A172 (cell line): Measurements from ENCODE around the gene PDCD4. TPM values are rescaled to one million over a fixed set of nuclear protein-coding genes. Genes with fewer than 3 reads are reported as not detected.
A peak's percentile ranks its signal among the peaks of the same experiment; 100 is the strongest.
"Not testable (repeated sequence)": the region's sequence is repeated elsewhere in the genome, so short reads cannot be mapped to it uniquely, and the experiment has no call there.

Experiments
- DNase-seq: peaks from one replicate; pipeline ENCODE4 v3.0.0-alpha.2; 2015; ENCODE audit warnings: low spot score
- total RNA-seq: library from RNA; depleted of rRNA; stranded (reverse); fragments of >200 nt; shearing (Covaris generic); gene quantifications from 2 replicates; pipeline ENCODE4 v1.2.3, GENCODE V29; 2014

The PDCD4 gene
- total RNA-seq, 1 experiment from 2014 or later: 23.2 TPM

GRCh38 chr10:110883924-110884323, 12.2 kb downstream of the PDCD4 start:
- no peak for DNase-seq

- no peak for DNase-seq
Measured at GRCh38 chr10:110885932-110886674, 14.4 kb downstream of the PDCD4 start.

DNA sequence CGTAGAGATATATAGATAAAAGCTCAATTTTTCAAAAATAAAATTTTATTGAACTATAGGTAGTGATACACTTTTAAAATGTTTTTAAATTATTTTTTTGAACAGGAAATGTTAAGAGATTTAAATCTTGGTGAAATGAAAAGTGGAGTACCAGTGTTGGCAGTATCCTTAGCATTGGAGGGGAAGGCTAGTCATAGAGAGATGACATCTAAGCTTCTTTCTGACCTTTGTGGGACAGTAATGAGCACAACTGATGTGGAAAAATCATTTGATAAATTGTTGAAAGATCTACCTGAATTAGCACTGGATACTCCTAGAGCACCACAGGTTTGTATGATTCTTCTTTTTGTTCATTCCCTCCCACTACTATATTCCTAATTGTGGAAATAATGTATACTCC, 15.8 kb downstream of the PDCD4 start:
- DNase-seq: no peak

GRCh38 chr10:110892602-110893288, 21.0 kb downstream of the PDCD4 start:
- DNase-seq: no peak

- DNase-seq: no peak
Measured at GRCh38 chr10:110893559-110894179, 21.9 kb downstream of the PDCD4 start.

GRCh38 chr10:110897184-110897583, 25.5 kb downstream of the PDCD4 start:
- DNase-seq: no peak

- no peak for DNase-seq
Measured at GRCh38 chr10:110898391-110898790, 26.7 kb downstream of the PDCD4 start.

GRCh38 chr10:110900983-110901382, 29.3 kb downstream of the PDCD4 start:
- no peak for DNase-seq

DNA sequence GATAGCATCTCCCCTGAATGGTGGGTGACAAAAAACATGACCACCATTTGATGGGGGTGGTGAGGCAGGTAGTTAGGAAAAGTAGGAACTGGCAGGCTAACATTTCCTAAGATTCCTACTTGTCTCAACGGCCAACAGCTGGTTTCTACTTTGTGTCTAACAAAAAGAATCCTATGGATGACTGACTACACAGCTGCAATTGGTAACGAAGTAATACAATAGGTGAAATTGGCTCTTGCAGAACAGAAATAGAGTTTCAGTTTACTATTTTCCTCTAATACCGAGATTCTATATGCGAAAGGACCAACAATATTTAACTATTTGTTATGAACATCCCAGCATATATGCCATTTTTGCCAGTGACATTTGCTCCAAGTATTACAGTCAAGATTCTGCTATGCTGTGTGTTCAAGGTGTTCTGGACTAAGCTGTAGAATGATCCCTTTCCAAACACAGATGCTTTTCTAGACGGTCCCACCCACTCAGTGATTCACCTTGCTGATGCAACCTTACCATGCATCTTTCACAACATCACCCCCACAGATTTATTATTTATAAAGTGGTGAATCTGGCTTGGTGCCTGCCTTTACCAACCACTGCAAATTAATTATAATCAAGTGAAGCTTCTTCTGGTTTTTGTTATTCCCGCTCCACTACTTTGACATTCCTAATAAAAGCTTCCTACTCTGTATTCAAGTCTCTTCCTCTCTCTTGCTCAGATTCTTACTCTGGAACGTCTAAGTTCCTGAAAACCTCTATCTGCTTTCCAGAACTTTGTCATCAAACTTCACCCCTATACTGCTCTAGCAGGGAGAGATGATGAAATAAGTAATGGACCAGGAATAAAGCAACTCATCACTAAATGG, 30.5 kb downstream of the PDCD4 start:
- DNase-seq: peak; percentile 51

DNA sequence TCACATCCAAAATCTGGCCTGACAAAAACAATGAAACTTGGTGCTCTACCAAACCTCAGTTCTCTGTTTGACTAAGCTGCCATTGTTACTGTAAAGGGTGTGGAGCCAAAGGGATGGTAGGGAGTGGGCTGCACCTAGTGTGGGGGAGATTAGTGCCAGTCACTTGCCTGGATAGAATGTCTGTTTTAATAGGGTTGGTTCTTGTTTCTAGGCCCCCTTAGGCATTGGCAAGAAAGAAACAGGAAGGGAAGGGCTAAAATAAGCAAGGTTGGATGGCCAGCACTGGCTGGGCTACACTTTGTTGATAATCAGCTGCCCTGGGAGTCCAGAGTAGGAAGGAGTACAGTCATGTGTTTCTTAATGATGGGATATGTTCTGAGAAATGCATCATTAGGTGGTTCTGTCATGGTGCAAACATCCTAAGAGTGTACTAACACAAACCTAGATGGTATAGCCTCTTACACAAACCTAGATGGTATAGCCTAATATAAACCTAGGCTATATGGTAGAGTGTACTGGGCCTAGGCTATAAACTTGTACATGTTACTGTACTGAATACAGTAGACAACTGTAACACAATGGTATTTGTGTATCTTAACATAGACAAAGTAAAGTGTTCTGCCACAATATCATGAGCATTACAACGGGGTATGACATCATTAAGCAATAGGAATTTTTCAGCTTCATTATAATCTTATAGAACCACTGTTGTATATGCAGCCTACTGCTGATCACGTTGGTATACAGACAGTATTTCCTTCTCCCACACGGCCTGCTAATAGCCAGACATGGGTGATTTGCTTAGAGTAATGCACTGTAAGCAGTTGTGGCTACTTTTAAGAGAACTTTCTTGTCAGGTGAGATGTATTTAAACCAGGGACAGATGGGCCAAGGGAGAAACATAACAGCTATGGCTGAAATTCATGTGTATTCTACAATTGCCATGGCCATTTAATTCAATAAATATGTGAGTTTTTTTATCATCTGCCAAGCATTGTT, 31.9 kb downstream of the PDCD4 start:
- DNase-seq: no peak

DNA sequence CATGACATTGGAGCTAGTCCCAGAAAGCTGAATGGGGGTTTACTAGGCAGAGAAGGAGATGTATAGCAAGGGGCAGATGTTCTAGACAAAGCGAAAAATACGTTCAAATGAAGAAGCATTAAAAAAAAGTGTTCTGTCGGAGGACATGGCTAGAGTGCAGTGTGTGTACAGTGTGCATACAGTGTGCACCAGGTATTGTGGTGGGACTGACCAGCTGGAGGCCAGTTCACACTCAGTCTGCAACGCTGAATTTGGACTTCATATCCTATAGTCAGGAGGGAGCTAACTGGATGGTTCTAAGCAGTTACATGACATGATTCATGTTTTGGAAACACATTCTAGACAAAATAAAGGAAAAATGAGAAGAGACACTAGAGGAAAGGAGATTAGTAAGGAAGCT, 38.4 kb downstream of the PDCD4 start:
- no peak for DNase-seq

GRCh38 chr10:110912374-110912773, 40.6 kb downstream of the PDCD4 start:
- DNase-seq: peak; percentile 29

- no peak for DNase-seq
Measured at GRCh38 chr10:110914431-110914830, 42.7 kb downstream of the PDCD4 start.

DNA sequence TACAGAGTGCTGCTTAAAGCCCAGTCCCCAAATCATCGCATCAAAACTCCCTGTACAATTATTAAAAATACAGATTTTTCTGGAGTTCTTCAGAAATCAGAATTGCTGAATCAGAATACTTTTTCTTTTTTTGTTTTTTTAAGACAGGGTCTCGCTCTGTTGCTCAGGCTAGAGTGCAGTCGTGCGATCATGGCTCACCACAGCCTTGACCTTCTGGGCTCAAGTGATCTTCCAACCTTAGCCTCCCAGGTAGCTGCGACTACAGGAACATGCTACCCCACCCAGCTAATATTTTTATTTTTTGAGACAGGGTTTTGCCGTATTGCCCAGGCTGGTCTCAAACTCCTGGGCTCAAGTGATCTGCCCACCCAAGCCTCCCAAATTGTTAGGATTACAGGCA, 43.3 kb downstream of the PDCD4 start:
- DNase-seq: no peak

DNA sequence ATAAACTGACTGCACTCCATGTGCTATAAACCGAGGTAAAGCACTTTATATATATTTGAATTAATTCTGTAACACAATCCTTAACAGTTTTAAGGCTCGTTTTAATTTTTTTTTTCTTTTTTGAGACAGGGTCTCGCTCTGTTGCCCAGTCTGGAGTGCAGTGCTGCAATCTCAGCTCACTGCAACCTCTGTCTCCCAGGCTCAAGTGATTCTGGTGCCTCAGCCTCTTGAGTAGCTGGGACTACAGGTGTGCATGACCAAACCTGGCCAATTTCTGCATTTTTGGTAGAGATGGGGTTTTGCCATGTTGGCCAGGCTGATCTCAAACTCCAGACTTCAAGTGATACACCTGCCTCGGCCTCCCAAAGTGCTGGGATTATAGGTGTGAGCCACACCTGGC, 43.9 kb downstream of the PDCD4 start:
- DNase-seq: not testable (repeated sequence)

DNA sequence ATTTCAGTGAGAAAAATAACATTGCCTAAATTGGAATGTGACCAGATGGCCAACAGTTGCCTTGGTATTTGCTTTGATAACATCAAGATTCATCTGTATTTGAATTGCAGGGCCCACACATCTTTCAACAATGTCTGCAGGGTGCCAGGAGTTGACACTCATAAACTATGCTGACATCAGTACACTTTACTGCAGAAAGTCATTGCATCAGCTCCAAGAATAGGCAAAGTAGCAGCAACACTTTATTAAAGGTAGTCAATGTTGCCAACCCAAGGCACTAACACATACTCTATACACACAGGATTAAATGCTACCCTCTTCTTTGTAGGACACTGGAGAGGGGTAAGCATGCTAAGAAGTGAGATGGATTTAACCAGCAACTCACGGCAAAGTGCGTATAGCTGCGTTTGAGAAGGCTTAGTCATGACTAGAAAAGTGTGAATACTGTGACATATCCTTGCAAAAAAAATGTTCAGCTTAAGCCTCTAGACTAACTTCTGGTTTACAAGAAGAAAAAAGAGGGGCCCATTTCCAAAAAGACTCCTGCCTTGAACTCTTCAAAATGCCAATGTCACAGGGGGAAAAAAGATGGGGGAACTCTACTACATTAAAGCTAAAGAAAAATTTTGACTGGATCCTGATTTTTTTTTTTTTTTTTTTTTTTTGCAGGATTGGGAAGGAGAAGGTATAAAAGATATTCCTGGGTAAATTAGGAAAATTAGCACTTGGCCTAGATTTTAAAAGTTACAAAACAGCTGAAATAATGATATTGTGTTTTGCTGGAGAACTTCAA, 45.0 kb downstream of the PDCD4 start:
- DNase-seq: peak; percentile 50

GRCh38 chr10:110918269-110918642, 46.5 kb downstream of the PDCD4 start:
- peak; percentile 91 for DNase-seq

DNA sequence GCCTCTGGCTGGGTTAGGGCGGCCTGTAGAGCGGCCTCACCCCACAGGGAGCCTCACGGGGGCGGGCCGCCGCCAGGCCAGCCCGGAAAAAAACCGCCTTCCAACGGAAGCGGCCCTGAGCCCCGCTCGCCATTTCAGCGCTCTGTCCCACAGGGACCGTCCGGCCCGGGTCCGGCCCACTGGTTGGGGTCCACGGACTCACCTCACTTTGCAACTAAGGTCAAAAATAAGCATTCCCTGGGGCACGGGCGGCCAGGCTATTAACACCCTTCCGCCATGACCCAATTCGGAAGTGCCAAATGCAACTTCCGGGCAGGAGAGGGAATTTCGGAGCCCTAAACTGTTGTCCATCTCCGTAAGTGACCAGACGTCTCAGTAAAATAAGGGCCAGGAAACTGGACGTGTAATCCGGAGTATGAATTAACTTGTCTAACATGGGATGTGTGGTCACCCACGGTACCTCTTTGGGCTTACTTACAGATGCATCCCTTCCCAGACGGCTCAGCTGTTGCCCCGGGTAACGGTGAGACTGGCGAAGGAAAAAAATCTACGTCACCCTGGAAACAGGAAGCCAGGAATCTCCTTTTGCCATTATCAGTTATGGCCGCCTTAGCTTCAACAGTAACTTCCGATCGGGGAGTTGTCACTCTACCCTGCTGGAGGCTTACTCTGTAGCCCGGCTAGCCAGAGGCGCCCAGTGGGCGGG, 47.1 kb downstream of the PDCD4 start, which contains the start of gene BBIP1:
Gene BBIP1, minus strand, starts transcription at position 538 of the 706 bp plus-strand sequence. CDS start 1,023 bp downstream, outside the sequence.
- peak; percentile 100 for DNase-seq

- no peak for DNase-seq
Measured at GRCh38 chr10:110919349-110919931, 47.7 kb downstream of the PDCD4 start, which contains the start of gene SHOC2. Gene SHOC2 (plus strand): TSS chr10:110919604. CDS start chr10:110964359, 44,755 bp downstream.
